Measurements from ENCODE around the gene DUSP7.
A peak's percentile ranks its signal among the peaks of the same experiment; 100 is the strongest.

The DUSP7 gene

DNA sequence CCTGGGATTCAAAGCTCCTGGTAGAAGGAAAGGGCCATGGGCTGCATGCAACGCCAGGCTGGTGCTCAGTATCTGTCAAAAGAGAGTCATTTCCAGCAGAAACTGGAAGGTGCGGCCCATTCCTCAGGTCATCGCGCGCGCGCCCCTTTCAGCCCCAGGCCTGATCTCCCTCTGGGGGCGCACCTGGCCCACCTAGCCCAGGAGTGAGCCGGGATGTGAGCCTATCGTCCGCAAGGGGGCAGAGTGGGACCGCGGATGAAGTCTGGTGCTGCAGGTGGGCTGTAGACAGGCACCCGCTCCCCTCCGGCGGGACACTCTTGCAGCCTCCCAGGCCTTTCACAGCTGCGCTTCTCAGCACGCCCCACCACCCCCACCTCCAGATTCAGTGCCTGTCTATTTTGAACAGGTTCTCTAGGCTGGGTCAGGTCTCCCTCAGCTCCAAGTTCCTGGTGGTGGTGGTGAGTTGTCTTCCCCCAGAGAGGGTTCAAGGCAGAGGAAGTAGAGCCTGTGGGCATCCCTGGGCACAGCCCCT is 54.9 kb downstream of the DUSP7 start (continued):
- TF ChIP-seq, protein P1, sequence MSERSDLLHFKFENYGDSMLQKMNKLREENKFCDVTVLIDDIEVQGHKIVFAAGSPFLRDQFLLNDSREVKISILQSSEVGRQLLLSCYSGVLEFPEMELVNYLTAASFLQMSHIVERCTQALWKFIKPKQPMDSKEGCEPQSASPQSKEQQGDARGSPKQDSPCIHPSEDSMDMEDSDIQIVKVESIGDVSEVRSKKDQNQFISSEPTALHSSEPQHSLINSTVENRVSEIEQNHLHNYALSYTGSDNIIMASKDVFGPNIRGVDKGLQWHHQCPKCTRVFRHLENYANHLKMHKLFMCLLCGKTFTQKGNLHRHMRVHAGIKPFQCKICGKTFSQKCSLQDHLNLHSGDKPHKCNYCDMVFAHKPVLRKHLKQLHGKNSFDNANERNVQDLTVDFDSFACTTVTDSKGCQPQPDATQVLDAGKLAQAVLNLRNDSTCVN (tag by site-specific recombination; optimal IDR thresholded peaks at IDR 0.05), result peak; percentile 46
- TF ChIP-seq ZNF112 (tag by site-specific recombination; IDR thresholded peaks at IDR 0.05) (no peak), ZNF654 (tag by site-specific recombination; IDR thresholded peaks at IDR 0.05; ENCODE audit: low read depth) (peak; percentile 75), ZNF585B (tag by site-specific recombination; IDR thresholded peaks at IDR 0.05) (no peak), ZNF629 (tag by site-specific recombination; IDR thresholded peaks at IDR 0.05) (0 out of 2 replicates have a peak, but pooled peaks have one; percentile 21), ZNF660 (tag by site-specific recombination; IDR thresholded peaks at IDR 0.05) (no peak)
- TF ChIP-seq, protein P2, sequence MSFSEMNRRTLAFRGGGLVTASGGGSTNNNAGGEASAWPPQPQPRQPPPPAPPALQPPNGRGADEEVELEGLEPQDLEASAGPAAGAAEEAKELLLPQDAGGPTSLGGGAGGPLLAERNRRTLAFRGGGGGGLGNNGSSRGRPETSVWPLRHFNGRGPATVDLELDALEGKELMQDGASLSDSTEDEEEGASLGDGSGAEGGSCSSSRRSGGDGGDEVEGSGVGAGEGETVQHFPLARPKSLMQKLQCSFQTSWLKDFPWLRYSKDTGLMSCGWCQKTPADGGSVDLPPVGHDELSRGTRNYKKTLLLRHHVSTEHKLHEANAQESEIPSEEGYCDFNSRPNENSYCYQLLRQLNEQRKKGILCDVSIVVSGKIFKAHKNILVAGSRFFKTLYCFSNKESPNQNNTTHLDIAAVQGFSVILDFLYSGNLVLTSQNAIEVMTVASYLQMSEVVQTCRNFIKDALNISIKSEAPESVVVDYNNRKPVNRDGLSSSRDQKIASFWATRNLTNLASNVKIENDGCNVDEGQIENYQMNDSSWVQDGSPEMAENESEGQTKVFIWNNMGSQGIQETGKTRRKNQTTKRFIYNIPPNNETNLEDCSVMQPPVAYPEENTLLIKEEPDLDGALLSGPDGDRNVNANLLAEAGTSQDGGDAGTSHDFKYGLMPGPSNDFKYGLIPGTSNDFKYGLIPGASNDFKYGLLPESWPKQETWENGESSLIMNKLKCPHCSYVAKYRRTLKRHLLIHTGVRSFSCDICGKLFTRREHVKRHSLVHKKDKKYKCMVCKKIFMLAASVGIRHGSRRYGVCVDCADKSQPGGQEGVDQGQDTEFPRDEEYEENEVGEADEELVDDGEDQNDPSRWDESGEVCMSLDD (tag by site-specific recombination; IDR thresholded peaks at IDR 0.05), result peak; percentile 39; the same call in 1 of the 2 replicates

DNA sequence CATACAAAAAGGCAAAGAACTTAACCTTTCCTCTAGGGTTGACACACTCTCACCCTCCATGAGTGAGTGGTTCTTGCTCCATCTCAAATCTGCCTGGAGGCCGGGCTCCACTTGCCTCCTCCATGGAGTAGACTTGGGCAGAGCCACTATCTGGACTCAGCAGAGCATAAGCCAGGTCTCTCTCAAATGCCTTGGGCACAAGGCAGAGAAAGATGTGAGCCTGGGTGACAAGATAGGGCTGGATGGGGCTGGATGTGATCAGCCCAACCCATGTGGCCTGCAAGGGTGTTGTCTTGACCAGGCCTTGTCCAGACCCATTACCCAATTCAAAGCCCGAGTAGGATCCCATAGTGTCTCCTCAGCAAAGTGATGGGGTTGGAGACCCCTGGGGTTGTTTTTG is 56.5 kb downstream of the DUSP7 start:
- ChIA-PET POLR2A (no interaction called here), CTCF (interaction anchor here (1.0 to 3.6 kb wide), 2 partner anchors 146 to 339 kb away, joined by 3 to 32 read pairs; no protein-coding TSS in a partner anchor)
- Histone ChIP-seq H3K4me1 (ENCODE audit: control insufficient read depth, insufficient read depth, low read length) (no peaks in the 10 kb centered on the region), H3K36me3 (ENCODE audit: control insufficient read depth in 2 of 2, insufficient read depth in 1 of 2, low read length in 2 of 2) (peaks cover 0 to 7% of the 10 kb centered on the region in 2 experiments; a peak in 1 of 3 replicates), H3K4me3 (ENCODE audit: low read depth, low read length) (no peak overlapping the region), H3K9me3 (ENCODE audit: control insufficient read depth, insufficient read depth, low read depth, low read length) (no peaks in the 10 kb centered on the region), H3K27ac (ENCODE audit: extremely low read depth, low read depth, low read length) (no peak overlapping the region)
- TF ChIP-seq GLI2 (tag by site-specific recombination; IDR thresholded peaks at IDR 0.05; ENCODE audit: borderline replicate concordance, low read depth), result no peak
- TF ChIP-seq ZNF837 (tag by site-specific recombination; IDR thresholded peaks at IDR 0.05), result no peak
- TF ChIP-seq, protein P3, sequence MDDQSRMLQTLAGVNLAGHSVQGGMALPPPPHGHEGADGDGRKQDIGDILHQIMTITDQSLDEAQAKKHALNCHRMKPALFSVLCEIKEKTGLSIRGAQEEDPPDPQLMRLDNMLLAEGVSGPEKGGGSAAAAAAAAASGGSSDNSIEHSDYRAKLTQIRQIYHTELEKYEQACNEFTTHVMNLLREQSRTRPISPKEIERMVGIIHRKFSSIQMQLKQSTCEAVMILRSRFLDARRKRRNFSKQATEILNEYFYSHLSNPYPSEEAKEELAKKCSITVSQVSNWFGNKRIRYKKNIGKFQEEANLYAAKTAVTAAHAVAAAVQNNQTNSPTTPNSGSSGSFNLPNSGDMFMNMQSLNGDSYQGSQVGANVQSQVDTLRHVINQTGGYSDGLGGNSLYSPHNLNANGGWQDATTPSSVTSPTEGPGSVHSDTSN (CRISPR knock-in tag; IDR thresholded peaks at IDR 0.05), result no peak
- TF ChIP-seq ZNF184 (tag by site-specific recombination; IDR thresholded peaks at IDR 0.05), result no peak
- TF ChIP-seq HOXA7 (CRISPR knock-in tag; IDR thresholded peaks at IDR 0.05; ENCODE audit: borderline replicate concordance), result no peak
- TF ChIP-seq, protein P4, sequence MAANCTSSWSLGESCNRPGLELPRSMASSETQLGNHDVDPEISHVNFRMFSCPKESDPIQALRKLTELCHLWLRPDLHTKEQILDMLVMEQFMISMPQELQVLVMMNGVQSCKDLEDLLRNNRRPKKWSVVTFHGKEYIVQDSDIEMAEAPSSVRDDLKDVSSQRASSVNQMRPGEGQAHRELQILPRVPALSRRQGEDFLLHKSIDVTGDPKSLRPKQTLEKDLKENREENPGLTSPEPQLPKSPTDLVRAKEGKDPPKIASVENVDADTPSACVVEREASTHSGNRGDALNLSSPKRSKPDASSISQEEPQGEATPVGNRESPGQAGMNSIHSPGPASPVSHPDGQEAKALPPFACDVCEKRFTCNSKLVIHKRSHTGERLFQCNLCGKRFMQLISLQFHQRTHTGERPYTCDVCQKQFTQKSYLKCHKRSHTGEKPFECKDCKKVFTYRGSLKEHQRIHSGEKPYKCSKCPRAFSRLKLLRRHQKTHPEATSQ (tag by site-specific recombination; IDR thresholded peaks at IDR 0.05), result no peak
- TF ChIP-seq GLI4 (tag by site-specific recombination; IDR thresholded peaks at IDR 0.05), result no peak
- TF ChIP-seq ZBTB8A (tag by site-specific recombination; IDR thresholded peaks at IDR 0.05), result no peak
- TF ChIP-seq ZNF426 (tag by site-specific recombination; IDR thresholded peaks at IDR 0.05), result no peak
- TF ChIP-seq HOXC10 (CRISPR knock-in tag; IDR thresholded peaks at IDR 0.05), result no peak
- TF ChIP-seq RBAK (tag by site-specific recombination; IDR thresholded peaks at IDR 0.05), result no peak
- TF ChIP-seq ZNF510 (tag by site-specific recombination; IDR thresholded peaks at IDR 0.05; ENCODE audit: insufficient replicate concordance), result no peak

Measured in HEK293 (cell line).